Activated CD8-positive, alpha-beta T cell treated with anti-CD3 and anti-CD28 coated beads for 36 hours (primary cell): ENCODE data around the gene PTK7. TPM values are rescaled to one million over a fixed set of nuclear protein-coding genes. Genes with fewer than 3 reads are reported as not detected.

Experiments
- ATAC-seq: fragments of 200-7000 bp; cut with Tn5 transposase; one replicate; pipeline ENCODE4 v1.10.0; 2021; ENCODE audit warnings: mild to moderate bottlenecking, moderate library complexity
- CTCF ChIA-PET: fragments of 350-600 bp; sonication (Branson Sonifier 250); formaldehyde crosslinking; loops from one replicate; lab custom pipeline; 2021; ENCODE audit warnings: antibody characterized with exemption; lab: Charles Lee
- POLR2A ChIA-PET: fragments of 350-600 bp; sonication (Branson Sonifier 250); formaldehyde crosslinking; loops from one replicate; lab custom pipeline; 2021; ENCODE audit warnings: antibody characterized with exemption; lab: Charles Lee
- DNase-seq: peaks from one replicate; pipeline ENCODE4 v3.0.0-alpha.2; 2020
- H3K27ac Mint-ChIP-seq: one replicate; pipeline ENCODE4 v1.8.0; 2021; ENCODE audit warnings: mild to moderate bottlenecking, mixed read lengths
- H3K27me3 Mint-ChIP-seq: one replicate; pipeline ENCODE4 v1.8.0; 2021; ENCODE audit warnings: mixed read lengths
- H3K36me3 Mint-ChIP-seq: one replicate; pipeline ENCODE4 v1.8.0; 2021; ENCODE audit warnings: low read depth, mixed read lengths
- H3K4me1 Mint-ChIP-seq: one replicate; pipeline ENCODE4 v1.8.0; 2021; ENCODE audit warnings: low read depth, mixed read lengths
- H3K4me3 Mint-ChIP-seq: one replicate; pipeline ENCODE4 v1.8.0; 2021; ENCODE audit warnings: mild to moderate bottlenecking, moderate library complexity, mixed read lengths
- H3K9me3 Mint-ChIP-seq: one replicate; pipeline ENCODE4 v1.8.0; 2021; ENCODE audit warnings: mixed read lengths
- intact Hi-C: fragments of 100-400 bp; cut with micrococcal nuclease; formaldehyde crosslinking; loops from one replicate; pipeline ENCODE4 v1.10.0; 2022
- total RNA-seq, 2 experiments: library from RNA; stranded (reverse); gene quantifications; one replicate each; pipeline ENCODE4 v1.2.3, GENCODE V29; 2021
- TF ChIP-seq, protein P1 (sequence below): fragments of 200-600 bp; IDR thresholded peaks from one replicate; pipeline ENCODE4 v1.8.0; 2022; ENCODE audit warnings: antibody characterized with exemption, mild to moderate bottlenecking

The PTK7 gene
- total RNA-seq, 2 experiments from 2014 or later = 3.8 to 4.1 TPM

DNA sequence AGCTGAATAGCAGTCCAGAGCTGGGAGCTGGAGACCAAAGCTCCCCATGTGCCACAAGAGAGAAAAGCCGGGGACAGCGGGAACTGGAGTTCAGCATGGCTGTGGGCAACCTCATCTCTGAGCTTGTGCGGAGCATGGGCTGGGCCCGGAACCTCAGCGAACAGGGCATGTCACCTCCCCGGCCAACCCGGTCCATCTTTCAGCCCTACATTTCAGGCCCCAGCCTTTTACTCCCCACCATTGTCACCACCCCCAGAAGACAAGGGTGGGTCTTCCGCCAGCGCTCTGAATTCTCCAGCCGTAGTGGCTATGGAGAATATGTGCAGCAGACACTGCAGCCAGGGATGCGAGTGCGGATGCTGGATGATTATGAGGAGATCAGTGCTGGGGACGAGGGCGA is 109.9 kb downstream of the PTK7 start:
- H3K4me3 Mint-ChIP-seq = no peak overlapping the region
- H3K36me3 Mint-ChIP-seq = peaks cover 26% of the 10 kb centered on the region
- H3K27ac Mint-ChIP-seq = no peak overlapping the region
- CTCF ChIA-PET = interaction anchor here (0.6 to 1.6 kb wide), 5 partner anchors 9 to 270 kb away, joined by 3 to 7 read pairs (median 3); partner anchors contain the start of gene DLK2
- ATAC-seq = no peak
- intact Hi-C loops = no loop called here
- no peak for DNase-seq
- TF ChIP-seq, protein P1, sequence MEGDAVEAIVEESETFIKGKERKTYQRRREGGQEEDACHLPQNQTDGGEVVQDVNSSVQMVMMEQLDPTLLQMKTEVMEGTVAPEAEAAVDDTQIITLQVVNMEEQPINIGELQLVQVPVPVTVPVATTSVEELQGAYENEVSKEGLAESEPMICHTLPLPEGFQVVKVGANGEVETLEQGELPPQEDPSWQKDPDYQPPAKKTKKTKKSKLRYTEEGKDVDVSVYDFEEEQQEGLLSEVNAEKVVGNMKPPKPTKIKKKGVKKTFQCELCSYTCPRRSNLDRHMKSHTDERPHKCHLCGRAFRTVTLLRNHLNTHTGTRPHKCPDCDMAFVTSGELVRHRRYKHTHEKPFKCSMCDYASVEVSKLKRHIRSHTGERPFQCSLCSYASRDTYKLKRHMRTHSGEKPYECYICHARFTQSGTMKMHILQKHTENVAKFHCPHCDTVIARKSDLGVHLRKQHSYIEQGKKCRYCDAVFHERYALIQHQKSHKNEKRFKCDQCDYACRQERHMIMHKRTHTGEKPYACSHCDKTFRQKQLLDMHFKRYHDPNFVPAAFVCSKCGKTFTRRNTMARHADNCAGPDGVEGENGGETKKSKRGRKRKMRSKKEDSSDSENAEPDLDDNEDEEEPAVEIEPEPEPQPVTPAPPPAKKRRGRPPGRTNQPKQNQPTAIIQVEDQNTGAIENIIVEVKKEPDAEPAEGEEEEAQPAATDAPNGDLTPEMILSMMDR = no peak
- H3K27me3 Mint-ChIP-seq = no peaks in the 10 kb centered on the region
- H3K4me1 Mint-ChIP-seq = peaks cover 51% of the 10 kb centered on the region
- H3K9me3 Mint-ChIP-seq = no peaks in the 10 kb centered on the region
- POLR2A ChIA-PET = interaction anchor here (0.5 to 0.6 kb wide), 2 partner anchors 12 to 16 kb away, joined by 3 read pairs; no protein-coding TSS in a partner anchor

DNA sequence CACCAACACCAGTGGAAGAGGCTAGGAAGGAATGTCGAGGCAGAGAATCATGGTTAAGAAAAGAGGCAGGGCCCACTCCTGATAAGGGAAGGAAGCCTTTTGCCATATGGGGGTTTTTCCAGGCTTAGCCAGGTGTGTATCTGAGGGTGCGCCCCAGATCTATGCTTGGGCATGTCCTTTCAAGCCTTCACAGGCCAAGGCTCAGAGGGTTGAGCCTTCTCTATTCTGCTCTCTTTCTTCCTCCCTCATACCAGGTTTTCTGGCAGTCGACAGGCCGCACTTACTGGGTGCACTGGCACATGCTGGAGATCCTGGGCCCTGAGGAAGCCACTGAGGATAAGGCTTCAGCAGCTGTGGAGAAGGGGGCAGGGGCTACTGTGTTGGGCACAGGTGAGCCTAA is 110.6 kb downstream of the PTK7 start:
- intact Hi-C loops = no loop called here
- Mint-ChIP-seq H3K4me3 (no peak overlapping the region), H3K9me3 (no peaks in the 10 kb centered on the region), H3K36me3 (peaks cover 22% of the 10 kb centered on the region), H3K4me1 (peaks cover 44% of the 10 kb centered on the region), H3K27me3 (no peaks in the 10 kb centered on the region), H3K27ac (no peak overlapping the region)
- DNase-seq (no peak), ATAC-seq (no peak)
- TF ChIP-seq, protein P1 = no peak
- CTCF ChIA-PET = no interaction called here
- POLR2A ChIA-PET = no interaction called here

DNA sequence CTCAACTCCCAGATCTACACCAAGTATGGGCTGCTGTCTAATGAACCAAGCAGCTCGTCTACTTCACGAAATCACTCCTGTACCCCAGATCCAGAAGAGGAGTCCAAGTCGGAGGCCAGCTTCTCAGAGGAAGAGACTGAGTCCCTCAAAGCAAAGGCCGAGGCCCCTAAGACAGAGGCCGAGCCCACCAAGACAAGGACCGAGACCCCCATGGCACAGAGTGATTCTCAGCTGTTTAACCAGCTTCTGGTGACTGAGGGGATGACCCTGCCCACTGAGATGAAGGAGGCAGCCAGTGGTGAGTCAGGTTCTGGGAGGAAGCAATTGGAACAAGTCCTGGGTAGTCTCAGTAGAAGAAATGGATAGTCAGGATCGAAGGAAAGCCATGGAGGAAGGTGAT is 111.7 kb downstream of the PTK7 start:
- Mint-ChIP-seq H3K4me3 (no peak overlapping the region), H3K27ac (no peak overlapping the region), H3K36me3 (peaks cover 24% of the 10 kb centered on the region), H3K27me3 (no peaks in the 10 kb centered on the region), H3K4me1 (peaks cover 40% of the 10 kb centered on the region), H3K9me3 (no peaks in the 10 kb centered on the region)
- ATAC-seq (no peak), DNase-seq (no peak)
- CTCF ChIA-PET = interaction anchor here (4.1 kb wide), 1 partner anchor 41 kb away, joined by 16 read pairs; the partner anchor contains the start of gene DNPH1
- TF ChIP-seq, protein P1 = no peak
- POLR2A ChIA-PET = no interaction called here
- intact Hi-C loops = no loop called here

DNA sequence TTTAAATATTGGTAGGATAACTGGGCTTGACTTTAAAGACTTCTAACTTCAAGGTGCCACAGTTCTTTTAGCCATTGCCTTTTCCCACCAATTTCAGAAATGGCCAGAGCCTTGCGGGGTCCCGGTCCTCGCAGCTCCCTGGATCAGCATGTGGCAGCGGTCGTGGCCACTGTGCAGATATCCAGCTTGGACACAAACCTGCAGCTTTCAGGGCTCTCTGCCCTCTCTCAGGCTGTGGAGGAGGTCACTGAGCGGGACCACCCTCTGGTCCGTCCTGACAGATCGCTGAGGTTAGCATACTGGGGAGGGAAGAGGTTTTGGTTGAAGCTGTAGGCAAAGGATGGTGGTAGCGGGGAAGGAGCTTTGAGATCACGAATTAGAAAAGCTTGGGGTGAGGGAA is 112.3 kb downstream of the PTK7 start:
- Mint-ChIP-seq H3K4me1 (peaks cover 34% of the 10 kb centered on the region), H3K27me3 (no peaks in the 10 kb centered on the region), H3K27ac (no peak overlapping the region), H3K4me3 (no peak overlapping the region), H3K36me3 (peaks cover 31% of the 10 kb centered on the region), H3K9me3 (no peaks in the 10 kb centered on the region)
- TF ChIP-seq, protein P1 = no peak
- DNase-seq (no peak), ATAC-seq (no peak)
- POLR2A ChIA-PET = interaction anchor here (0.7 kb wide), 1 partner anchor 582 kb away, joined by 3 read pairs; no protein-coding TSS in a partner anchor
- CTCF ChIA-PET = interaction anchor here (0.6 to 4.1 kb wide), 2 partner anchors 41 to 508 kb away, joined by 3 to 16 read pairs; partner anchors contain the start of gene DNPH1
- intact Hi-C loops = no loop called here

DNA sequence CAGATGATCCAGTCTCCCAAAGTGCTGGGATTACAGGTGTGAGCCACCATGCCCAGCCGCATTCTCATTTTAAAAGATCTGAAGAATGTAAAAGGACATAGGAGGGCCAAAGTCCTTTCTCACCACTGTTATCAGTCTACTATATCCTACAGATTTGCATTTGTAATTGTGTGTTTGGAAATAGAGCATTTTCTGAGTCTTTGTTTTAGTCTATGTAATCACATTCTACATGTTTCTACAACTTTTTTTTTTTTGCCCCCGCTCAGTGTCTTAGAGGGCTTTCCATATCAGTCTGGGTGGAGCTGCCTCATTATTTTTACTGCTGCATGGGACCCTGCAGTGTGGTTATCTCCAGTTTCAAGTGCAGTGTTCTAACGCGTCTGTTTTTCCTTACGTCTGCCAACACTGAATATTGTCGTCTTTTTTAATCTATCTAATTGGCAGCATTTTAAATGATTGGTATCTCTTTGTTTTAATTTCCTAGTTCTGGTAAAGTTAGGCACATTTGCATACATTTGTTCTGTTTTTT is 113.7 kb downstream of the PTK7 start:
- TF ChIP-seq, protein P1 = no peak
- no peak overlapping the region for H3K4me3 Mint-ChIP-seq
- DNase-seq = no peak
- H3K27ac Mint-ChIP-seq = no peak overlapping the region
- H3K36me3 Mint-ChIP-seq = peaks cover 28% of the 10 kb centered on the region
- ChIA-PET CTCF (interaction anchor here (4.1 kb wide), 1 partner anchor 39 kb away, joined by 16 read pairs; the partner anchor contains the start of gene DNPH1), POLR2A (no interaction called here)
- no peaks in the 10 kb centered on the region for H3K27me3 Mint-ChIP-seq
- peaks cover 21% of the 10 kb centered on the region for H3K4me1 Mint-ChIP-seq
- intact Hi-C loops = no loop called here
- H3K9me3 Mint-ChIP-seq = no peaks in the 10 kb centered on the region
- ATAC-seq = no peak
